Glomerular endothelial cell (primary cell): ENCODE results near the gene USP43. TPM values are rescaled to one million over a fixed set of nuclear protein-coding genes. Genes with fewer than 3 reads are reported as not detected.

Experiments used
- DNase-seq: peaks from one replicate; pipeline ENCODE4 v3.0.0-alpha.2; 2011; ENCODE audit warnings: low read depth, low spot score; ENCODE audit errors: extremely low read depth
- total RNA-seq: library from RNA; depleted of rRNA; stranded (reverse); fragments of >200 nt; gene quantifications from 2 replicates; pipeline ENCODE4 v1.2.3, GENCODE V29; 2015

USP43 gene
- total RNA-seq, 1 donor from 2014 or later: 0.35 TPM

GRCh38 chr17:9703781-9704082 is 58.4 kb downstream of the USP43 start:
- DNase-seq: no peak

- DNase-seq: no peak
Measured at GRCh38 chr17:9705745-9706144, 60.4 kb downstream of the USP43 start.

- no peak for DNase-seq
Measured at GRCh38 chr17:9707948-9708347, 62.6 kb downstream of the USP43 start.

GRCh38 chr17:9714801-9715200 is 69.5 kb downstream of the USP43 start:
- DNase-seq: no peak

GRCh38 chr17:9715503-9716016 is 70.2 kb downstream of the USP43 start:
- DNase-seq: no peak

- no peak for DNase-seq
Measured at GRCh38 chr17:9725575-9725974, 80.3 kb downstream of the USP43 start.

- DNase-seq: no peak
Measured at GRCh38 chr17:9726291-9726690, 81.0 kb downstream of the USP43 start.

- DNase-seq: no peak
Measured at GRCh38 chr17:9728005-9728404, 82.7 kb downstream of the USP43 start.

- no peak for DNase-seq
Measured at GRCh38 chr17:9728564-9728963, 83.2 kb downstream of the USP43 start.

- DNase-seq: no peak
Measured at GRCh38 chr17:9729034-9729650, 83.8 kb downstream of the USP43 start.

- DNase-seq: no peak
Measured at GRCh38 chr17:9729735-9730420, 84.6 kb downstream of the USP43 start.

- DNase-seq: no peak
Measured at GRCh38 chr17:9750524-9750923, 105.2 kb downstream of the USP43 start.

GRCh38 chr17:9755083-9755482 is 109.8 kb downstream of the USP43 start:
- DNase-seq: no peak

- DNase-seq: no peak
Measured at GRCh38 chr17:9760266-9760665, 114.9 kb downstream of the USP43 start.

GRCh38 chr17:9763643-9764042 is 118.3 kb downstream of the USP43 start:
- no peak for DNase-seq

GRCh38 chr17:9765322-9765721 is 120.0 kb downstream of the USP43 start:
- no peak for DNase-seq

- no peak for DNase-seq
Measured at GRCh38 chr17:9766970-9767369, 121.7 kb downstream of the USP43 start.

GRCh38 chr17:9767432-9767991 is 122.2 kb downstream of the USP43 start:
- no peak for DNase-seq

- DNase-seq: peak; percentile 12
Measured at GRCh38 chr17:9768381-9768934, 123.1 kb downstream of the USP43 start.

GRCh38 chr17:9769036-9769695 is 123.8 kb downstream of the USP43 start:
- DNase-seq: no peak

- no peak for DNase-seq
Measured at GRCh38 chr17:9771465-9771864, 126.1 kb downstream of the USP43 start.
